CD4-positive, alpha-beta T cell treated with Interleukin-12 subunit alpha and Interleukin-12 subunit beta, for 1 hour (primary cell): ENCODE measurements around the gene TMEM39A.
A peak's percentile ranks its signal among the peaks of the same experiment; 100 is the strongest.

Source experiments
- DNase-seq: peaks from one replicate; pipeline ENCODE4 v3.0.0-alpha.2; 2020

The TMEM39A gene, protein sequence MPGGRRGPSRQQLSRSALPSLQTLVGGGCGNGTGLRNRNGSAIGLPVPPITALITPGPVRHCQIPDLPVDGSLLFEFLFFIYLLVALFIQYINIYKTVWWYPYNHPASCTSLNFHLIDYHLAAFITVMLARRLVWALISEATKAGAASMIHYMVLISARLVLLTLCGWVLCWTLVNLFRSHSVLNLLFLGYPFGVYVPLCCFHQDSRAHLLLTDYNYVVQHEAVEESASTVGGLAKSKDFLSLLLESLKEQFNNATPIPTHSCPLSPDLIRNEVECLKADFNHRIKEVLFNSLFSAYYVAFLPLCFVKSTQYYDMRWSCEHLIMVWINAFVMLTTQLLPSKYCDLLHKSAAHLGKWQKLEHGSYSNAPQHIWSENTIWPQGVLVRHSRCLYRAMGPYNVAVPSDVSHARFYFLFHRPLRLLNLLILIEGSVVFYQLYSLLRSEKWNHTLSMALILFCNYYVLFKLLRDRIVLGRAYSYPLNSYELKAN

DNA sequence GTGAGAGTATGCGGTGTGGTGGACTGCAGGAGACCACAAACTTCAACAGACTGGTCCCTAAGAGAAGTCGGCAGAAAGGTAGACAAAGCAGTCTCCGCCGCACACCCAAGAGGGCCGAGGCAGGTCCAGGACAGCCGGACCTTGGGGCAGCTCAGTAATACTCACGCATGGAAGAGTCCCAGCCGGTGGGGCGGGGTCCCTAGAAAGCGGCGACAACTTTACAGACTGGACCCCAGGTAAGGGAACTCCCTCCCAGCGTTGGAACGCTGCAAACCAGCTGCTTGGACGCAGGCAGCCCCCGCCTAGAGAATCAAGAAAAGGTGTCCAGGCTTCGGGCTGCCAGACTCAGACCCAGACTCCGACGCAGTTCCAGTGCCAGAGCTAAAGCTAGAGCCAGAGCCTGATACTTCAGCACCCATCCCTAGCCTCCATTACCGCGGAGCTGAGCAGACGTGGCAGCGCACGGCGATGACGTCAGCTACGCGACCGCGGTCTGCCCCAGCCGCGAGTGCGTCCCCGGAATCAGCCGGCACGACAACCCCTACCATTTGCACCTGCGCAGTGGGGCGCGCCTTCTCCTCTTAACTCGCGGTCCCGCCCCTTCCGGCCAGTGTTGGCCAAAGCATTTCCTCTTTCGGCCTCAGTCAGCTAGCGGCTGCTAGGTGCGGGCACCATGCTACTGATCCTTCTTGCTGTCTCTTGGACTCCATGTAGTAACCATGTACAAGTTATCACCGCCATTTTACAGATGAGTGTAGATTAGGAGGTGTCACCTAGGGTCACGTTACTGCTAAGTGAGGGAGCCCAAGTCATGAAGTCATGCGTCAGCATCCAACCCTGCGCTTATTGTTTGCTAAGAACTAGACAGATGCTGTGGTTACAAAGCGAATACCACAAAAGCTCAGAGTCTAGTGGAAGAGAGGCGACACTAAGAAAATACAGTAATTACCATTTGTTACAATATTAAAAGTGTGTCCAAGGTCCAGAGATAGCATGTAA, at the start of gene TMEM39A:
TSS of gene TMEM39A (minus strand) at position 445 of the 999 bp plus-strand sequence. CDS start 1,541 bp downstream, outside the sequence.
- DNase-seq: peak; percentile 98

DNA sequence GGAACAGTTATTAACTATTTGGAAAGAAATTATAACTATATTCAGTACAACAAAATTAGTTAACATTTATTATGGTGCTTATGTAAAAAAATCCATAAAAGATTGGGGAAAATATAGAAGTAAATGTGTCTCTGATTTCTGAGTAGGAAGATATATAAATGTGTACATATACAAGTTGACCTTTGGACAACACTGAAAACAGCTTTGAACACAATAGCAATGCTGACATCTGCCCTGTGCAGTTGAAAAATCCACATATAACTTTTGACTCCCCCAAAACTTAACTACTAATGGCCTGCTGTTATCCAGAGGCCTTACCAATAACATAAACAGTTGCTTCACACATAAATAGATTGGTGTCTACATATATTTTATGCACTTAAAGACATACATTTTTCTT, 47.3 kb upstream of the TMEM39A start:
- no peak for DNase-seq

DNA sequence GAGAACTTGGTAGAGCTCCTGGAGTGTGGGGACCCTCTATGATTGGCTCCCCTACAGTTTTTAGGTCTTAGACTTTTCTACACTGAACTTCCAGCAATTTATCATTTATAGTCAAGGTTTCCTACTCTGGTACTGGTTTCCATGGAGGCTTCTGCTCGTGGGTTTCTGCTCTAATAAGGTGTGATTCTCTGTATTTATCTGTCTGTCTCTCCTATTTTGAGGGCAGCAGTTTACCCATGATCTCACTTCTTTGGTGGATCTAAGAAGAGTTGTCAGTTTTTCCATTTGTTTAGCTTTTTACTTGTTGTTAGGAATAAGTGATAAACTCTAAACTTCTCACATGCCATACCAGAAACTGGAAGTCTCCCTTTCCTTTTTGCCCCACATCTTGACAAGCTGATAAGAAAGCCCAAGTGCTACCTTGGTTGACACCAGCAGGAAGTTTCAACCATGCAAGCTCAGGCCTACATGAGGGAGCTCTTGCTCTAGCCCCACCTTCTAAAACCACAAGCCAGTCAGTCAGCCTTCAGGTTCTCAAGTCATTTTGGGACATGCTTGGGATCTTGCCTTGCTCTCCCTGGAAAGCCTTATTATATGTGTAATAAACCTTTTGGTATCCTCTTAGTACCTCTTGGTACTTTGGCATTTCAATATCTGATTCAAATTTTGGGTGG, 44.9 kb upstream of the TMEM39A start:
- DNase-seq: peak; percentile 5

DNA sequence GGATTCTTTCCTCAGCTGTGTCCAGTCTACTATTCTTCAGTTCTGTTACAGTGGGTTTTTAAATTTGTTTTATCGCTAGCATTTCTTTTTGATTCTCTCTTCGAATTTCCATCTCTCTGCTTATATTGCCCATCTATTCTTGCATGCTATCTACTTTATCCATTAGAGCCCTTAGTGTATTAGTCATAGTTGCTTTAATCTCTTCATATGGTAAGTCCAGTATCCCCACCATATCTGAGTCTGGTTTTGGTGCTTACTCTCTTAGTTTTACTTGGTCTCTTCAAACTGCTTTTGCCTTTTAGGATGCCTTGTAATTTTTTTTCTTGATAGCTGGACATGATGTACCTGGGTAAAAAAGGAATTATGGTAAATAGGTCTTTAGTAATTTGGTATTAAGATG, 44.0 kb upstream of the TMEM39A start:
- DNase-seq: no peak

DNA sequence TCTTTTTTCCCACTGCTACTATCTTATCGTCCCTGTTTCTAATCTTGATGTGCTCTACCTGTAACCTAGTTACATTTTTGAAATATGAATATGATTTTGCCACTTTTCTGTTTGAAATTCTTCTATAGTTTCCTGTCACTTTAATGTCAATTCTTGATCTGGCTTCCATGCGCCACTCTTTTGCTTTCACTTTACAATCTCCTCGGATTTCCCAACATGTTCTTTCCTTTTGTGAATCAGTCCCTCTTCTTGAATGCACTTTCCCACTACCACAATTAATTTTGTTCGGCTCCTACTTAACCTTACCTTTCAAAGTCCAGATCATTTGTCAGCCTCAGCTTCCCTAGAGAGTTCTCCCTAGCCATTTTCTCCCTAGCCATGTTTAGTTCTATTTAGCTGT, 43.2 kb upstream of the TMEM39A start:
- no peak for DNase-seq

DNA sequence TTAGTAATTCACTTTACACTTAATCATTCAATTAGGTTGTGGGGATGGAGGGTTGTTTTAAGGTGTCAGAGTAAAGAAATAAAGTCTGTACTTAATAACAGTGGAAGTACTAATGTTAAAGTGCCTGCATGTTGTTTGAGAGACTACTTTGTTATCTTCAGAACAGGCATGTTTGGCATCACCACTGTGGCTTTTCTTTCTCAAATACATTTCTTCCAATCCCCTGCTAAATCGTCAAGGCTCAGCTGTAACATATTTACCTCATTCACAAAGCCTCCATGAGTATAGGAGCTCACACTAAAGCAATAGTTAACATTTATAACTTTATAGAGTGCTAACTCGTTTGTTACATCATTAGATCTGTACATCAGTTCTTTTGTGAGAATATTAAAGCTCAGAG, 37.5 kb upstream of the TMEM39A start:
- DNase-seq: no peak

DNA sequence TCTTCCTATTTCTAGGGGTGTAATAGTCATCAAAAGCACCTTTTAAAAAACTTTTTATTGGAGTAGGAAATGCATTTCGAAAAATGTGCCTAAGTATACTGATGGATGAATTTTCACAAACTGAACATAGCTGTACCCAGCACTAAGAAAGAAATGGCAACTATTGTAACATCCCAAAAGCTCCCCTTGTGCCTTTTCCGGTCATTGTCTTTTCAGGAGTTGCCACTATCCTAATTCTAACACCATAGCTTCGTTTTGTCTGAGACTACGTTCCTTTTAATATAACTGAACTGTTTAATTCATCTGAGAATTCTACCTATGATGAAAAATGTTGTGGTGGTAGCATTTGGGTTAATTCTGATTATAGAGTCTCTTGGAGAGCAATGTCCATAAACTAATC, 36.9 kb upstream of the TMEM39A start:
- DNase-seq: no peak

DNA sequence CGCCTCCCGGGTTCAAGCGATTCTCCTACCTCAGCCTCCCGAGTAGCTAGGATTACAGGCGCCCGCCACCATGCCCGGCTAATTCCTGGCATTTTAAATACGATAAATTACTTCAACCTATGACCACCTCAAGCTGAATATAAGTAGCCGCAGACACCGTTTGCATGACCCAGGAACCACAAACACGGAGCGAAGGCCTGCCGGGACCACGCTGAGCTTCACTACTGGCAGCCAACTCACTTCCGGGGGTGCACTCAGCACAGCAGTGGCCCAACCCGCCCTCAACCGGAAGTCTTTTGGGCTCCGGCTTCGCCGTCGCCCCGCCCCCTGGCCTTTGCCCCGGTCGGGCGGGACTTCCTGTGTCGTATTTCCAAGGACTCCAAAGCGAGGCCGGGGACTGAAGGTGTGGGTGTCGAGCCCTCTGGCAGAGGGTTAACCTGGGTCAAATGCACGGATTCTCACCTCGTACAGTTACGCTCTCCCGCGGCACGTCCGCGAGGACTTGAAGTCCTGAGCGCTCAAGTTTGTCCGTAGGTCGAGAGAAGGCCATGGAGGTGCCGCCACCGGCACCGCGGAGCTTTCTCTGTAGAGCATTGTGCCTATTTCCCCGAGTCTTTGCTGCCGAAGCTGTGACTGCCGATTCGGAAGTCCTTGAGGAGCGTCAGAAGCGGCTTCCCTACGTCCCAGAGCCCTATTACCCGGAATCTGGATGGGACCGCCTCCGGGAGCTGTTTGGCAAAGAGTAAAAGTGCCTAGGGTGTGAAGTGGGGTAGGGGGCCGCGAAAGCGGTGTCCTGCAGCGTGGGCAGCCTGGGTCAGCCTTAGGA, 35.0 kb upstream of the TMEM39A start, which contains the start of gene TIMMDC1:
TSS of gene TIMMDC1 (plus strand) at position 362 of the 826 bp plus-strand sequence. CDS start at position 549, 187 bp downstream.
- peak; percentile 97 for DNase-seq

DNA sequence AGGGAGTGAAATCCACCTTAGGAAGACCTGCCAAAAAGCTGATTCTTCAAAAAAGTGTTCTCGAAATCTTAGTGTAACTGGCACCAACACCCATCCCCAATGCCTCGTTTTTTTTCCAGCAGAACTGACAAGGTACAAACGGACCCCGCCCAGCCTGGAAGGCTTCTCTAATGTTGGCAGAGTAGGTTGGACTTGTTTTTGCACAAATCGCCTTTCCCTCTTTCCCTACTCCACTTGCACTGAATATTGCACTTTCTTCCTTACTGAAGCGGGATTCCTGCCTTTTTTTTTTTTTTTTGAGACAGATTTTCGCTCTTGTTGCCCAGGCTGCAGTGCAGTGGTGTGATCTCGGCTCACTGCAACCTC, 34.4 kb upstream of the TMEM39A start:
- no peak for DNase-seq

DNA sequence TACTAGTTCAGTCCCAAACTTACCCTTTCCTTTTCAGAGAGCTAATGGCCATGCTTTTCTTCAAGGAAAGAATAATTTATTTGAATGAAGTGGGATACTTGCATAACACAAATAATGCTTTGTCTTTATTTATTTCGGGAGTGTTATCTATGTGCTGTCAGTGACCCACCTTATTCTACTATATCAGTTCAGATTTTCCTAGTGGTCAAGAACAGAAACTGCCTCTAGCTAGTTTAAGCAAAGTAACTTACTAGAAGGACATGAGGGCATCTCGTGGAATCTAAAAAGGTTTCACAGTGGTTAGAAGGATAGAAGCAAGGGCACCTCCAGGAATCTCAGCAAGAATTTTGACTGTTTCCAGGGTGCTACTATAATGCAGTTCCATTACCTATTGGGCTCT, 31.2 kb upstream of the TMEM39A start:
- no peak for DNase-seq

DNA sequence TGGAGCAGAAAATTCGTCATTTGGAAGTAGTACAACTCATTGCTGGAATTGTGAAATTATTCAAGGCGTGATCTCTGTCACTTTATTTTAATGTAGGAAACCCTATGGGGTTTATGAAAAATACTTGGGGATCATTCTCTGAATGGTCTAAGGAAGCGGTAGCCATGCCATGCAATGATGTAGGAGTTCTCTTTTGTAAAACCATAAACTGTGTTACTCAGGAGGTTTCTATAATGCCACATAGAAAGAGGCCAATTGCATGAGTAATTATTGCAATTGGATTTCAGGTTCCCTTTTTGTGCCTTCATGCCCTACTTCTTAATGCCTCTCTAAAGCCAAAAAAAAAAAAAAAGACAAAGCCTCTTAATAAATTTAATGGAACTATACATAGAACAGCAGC, 29.4 kb upstream of the TMEM39A start:
- no peak for DNase-seq

DNA sequence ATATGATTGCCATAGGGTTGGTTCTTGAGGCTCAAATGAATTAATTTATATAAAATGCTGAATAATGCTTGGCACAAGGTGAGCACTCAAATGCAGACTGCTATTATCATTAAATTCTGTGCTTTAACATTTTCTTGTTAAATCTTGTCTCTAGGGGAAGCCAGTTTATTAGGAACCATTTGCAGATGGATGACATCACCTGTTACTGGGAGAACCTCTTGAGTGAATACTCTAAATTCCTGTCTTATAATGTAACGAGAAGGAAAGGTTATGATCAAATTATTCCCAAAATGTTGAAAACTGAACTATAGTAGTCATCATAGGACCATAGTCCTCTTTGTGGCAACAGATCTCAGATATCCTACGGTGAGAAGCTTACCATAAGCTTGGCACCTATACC, 28.7 kb upstream of the TMEM39A start:
- no peak for DNase-seq

DNA sequence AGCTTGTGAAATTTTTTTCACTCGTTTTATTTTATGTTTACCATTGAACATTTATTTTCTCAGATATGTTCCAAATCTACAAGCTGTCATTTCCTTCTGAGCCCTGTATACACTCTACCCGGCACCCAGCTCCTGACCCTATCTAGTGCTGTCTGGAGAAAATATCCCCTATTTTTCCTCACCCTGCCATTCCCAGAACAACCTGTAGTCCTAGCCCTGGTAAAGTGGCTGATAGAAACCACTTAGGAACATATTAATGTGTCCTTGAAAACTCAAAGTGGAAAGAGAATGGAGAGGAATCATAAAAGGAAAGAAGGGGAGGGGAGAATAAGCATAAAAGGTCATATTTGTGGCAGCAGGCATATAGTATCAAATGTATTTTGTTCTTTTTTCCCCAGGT, 26.7 kb upstream of the TMEM39A start:
- no peak for DNase-seq

DNA sequence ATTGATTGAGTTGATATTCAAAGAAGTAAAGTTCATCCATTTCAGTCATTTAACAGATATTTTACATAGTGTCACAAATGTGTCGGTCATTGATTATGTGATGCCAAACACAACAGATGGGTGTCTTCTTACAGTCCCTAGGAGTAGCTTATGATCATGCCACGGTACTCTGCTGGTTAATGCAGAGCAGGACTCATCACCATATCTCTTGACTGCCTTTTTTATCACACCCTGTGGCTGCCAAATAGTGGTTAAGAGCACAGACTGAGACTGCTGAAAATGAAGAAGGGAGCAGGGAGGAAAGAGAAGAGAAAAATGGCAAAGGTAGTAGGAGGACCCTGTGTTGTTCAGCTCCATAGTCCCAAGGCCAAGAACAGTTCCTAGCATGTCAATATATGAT, 22.1 kb upstream of the TMEM39A start:
- DNase-seq: no peak

DNA sequence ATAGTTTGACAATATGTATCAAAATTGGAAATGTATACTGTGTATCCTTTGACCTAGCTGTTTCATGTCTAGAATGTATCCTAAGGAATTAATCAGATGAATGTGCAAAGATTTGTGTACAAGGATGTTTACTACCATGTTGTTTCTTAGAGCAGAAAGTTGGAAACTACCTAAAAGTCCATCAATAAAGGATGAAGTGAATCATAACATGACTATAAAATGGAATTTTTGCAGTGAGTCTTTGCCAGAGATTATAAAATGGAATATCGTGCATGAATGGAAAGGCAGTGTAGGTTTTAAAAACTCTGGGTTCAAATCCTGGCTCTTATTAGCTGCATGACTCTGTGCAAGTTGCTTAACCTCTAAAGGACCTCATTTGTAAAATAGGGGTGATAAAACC, 19.7 kb upstream of the TMEM39A start:
- no peak for DNase-seq

DNA sequence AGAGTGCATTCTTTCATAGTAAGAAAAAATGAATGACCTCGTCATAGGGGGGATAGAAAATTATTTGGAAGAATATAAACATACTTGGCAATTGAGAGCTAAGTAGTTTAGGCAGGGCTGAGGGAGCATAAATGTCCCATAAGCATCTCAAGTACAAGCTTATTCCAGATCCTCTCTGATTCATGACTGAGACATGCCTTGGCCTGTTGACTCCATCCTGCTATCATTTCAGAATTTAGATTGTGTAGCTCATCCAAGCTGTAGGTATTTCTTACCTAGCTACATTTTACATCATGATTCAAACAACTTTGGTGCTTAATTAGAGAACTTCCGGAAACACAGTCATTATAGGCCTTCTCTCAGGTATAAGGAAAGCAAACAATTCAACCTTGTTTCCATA, 17.7 kb upstream of the TMEM39A start:
- no peak for DNase-seq

DNA sequence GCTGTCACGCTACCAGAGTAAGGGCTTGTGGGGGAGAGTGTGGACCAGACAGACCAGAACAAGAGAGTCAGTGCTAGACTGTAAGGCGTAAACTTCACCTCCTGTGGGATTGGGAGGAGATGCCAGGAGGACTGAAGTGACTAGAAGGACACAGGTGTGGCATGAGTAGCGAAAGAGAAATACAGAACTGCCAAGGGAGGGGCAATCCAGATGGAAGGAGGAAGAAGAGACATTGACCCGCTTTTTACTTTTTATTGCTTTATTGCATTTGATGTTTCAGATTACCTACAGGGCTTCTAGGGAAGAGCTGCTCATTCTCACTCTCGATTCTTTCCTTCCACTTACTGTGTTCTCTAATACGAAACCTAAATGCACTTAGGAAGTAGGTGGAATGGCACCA, 7.5 kb upstream of the TMEM39A start:
- no peak for DNase-seq

DNA sequence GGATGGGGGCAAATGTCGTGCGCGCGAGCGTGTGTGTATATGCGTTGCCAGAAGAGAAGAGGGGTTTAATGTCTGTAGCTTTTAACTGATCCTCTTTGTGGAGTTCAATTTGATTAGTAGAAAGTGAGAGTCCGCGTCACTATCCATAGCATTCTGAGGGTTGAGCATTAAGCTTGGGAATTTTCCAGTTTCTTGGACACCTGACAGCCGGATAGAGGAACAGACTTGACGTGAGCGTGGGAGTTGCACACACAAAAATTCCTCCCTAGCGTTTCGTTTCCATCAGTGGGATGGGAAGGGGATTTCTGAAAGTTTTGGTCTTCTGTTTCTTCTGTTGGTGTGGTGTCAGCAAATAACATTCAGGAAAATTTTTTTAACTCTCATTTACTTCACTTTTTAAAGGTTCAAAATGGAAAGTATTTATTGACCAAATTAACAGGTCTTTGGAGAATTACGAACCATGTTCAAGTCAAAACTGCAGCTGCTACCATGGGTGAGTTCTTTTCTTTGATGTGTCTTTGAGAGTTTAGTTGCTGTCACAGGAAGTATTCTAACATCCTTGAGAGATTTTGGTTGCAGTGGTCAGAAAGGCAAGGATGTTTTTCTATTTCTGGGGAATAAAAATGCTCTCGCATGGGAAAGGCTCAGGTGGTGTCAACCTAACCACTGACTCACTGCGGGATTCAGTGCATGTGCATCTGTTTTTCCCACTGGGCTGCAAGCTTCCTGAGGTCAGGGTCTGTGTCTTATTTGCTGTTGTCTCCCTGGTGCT, 6.2 kb upstream of the TMEM39A start:
- DNase-seq: peak; percentile 13

DNA sequence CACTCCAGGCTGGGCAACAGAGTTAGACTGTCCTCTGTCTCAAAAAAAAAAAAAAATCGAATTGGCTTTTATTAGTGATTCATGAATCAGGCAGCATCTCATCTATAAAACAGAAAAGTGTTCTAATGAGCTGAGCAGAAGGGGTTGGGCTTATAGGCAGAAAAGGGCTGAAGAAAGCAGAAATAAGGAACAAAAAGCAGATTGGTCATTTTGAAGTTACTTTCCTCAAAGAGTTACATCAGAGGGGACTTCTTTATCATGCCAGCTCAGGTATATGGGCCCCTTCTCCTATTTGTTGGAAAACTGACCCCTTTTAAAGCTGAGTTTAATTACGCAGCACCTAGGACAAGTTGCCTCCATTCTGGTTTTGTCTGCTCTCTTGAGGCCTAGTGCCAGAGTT, 4.6 kb upstream of the TMEM39A start:
- DNase-seq: no peak

DNA sequence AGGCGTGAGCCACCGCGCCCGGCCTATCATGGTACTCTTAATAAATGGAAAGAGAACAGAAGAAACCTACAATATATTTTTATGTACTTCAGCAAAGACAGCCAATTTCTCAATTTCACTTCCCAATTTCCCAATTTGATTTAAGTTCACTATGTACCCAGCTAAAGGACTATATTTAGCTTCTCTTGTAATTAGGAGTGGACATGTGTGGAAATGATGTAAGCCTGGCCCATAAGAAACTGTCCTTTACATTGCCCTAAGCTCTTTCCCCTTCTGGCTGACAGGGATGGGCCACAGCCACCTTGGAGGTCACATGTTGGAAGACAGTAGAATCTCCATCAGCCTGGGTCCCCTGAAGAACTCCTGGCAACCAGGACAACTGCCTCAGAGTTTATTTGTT, 6.2 kb downstream of the TMEM39A start:
- no peak for DNase-seq

DNA sequence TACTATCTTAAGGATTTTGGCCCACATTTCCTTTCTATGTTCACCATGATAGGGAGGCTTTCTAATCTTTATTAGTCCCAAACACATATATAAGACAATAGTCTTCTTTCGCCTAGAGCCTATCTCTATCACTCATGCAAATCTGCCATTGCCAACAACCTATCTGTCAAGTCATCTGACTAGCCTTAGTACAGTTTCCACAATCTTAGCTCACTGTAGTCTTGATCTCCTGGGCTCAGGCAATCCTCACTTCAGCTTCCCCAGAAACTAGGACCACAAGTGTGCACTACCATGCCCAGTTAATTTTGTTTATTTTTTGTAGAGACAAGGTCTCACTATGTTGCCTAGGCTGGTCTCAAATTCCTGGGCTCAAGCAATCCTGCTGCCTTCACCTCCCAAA, 6.9 kb downstream of the TMEM39A start:
- DNase-seq: no peak
